ENCODE measurements around the gene VWA3A.
"Not testable (repeated sequence)": the region's sequence is repeated elsewhere in the genome, so short reads cannot be mapped to it uniquely, and the experiment has no call there.

Gene VWA3A

GRCh38 chr16:22147853-22148252 lies 55.5 kb downstream of the VWA3A start:
- H3K9me2 ChIP-seq (replicated peaks; ENCODE audit: insufficient read depth, low read length) = no peaks in the 10 kb centered on the region
- no peaks in the 10 kb centered on the region for H3K79me2 ChIP-seq (ENCODE audit: low read length)
- no peaks in the 10 kb centered on the region for H3K4me1 ChIP-seq (ENCODE audit: low read length)
- no peak overlapping the region for H3K9ac ChIP-seq (ENCODE audit: low read length)
- H3K4me2 ChIP-seq (ENCODE audit: low read depth, low read length) = no peak overlapping the region
- H3K27me3 ChIP-seq (replicated peaks; ENCODE audit: insufficient read depth, low read length) = no peaks in the 10 kb centered on the region
- no peaks in the 10 kb centered on the region for H3F3A ChIP-seq (ENCODE audit: insufficient read depth, low read length)
- no peak overlapping the region for H2AFZ ChIP-seq (ENCODE audit: low read length)
- no peaks in the 10 kb centered on the region for H4K20me1 ChIP-seq (ENCODE audit: insufficient read depth, low read length)
- TF ChIP-seq EZH2phosphoT487 (IDR thresholded peaks at IDR 0.05; ENCODE audit: low read length) (no peak), EZH2 (optimal IDR thresholded peaks at IDR 0.05; ENCODE audit: low read depth, low read length) (no peak)
- TF ChIP-seq, protein P1, sequence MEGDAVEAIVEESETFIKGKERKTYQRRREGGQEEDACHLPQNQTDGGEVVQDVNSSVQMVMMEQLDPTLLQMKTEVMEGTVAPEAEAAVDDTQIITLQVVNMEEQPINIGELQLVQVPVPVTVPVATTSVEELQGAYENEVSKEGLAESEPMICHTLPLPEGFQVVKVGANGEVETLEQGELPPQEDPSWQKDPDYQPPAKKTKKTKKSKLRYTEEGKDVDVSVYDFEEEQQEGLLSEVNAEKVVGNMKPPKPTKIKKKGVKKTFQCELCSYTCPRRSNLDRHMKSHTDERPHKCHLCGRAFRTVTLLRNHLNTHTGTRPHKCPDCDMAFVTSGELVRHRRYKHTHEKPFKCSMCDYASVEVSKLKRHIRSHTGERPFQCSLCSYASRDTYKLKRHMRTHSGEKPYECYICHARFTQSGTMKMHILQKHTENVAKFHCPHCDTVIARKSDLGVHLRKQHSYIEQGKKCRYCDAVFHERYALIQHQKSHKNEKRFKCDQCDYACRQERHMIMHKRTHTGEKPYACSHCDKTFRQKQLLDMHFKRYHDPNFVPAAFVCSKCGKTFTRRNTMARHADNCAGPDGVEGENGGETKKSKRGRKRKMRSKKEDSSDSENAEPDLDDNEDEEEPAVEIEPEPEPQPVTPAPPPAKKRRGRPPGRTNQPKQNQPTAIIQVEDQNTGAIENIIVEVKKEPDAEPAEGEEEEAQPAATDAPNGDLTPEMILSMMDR (IDR thresholded peaks at IDR 0.05; ENCODE audit: low read length) = no peak
- no peak overlapping the region for H3K4me3 ChIP-seq (ENCODE audit: low read length)
- DNase-seq = no peak
- H3K36me3 ChIP-seq (replicated peaks; ENCODE audit: insufficient read depth, low read length) = no peaks in the 10 kb centered on the region
- no peak overlapping the region for H3K27ac ChIP-seq (ENCODE audit: low read length)
- no peaks in the 10 kb centered on the region for H3K9me3 ChIP-seq (replicated peaks; ENCODE audit: insufficient read depth, low read length)

GRCh38 chr16:22151246-22151998 lies 59.1 kb downstream of the VWA3A start:
- Histone ChIP-seq H3K27me3 (replicated peaks; ENCODE audit: insufficient read depth, low read length) (no peaks in the 10 kb centered on the region), H3F3A (ENCODE audit: insufficient read depth, low read length) (no peaks in the 10 kb centered on the region), H2AFZ (ENCODE audit: low read length) (no peak overlapping the region), H3K4me3 (ENCODE audit: low read length) (no peak overlapping the region), H3K4me2 (ENCODE audit: low read depth, low read length) (no peak overlapping the region), H3K9me3 (replicated peaks; ENCODE audit: insufficient read depth, low read length) (no peaks in the 10 kb centered on the region), H3K27ac (ENCODE audit: low read length) (no peak overlapping the region), H4K20me1 (ENCODE audit: insufficient read depth, low read length) (no peaks in the 10 kb centered on the region), H3K4me1 (ENCODE audit: low read length) (no peaks in the 10 kb centered on the region), H3K36me3 (replicated peaks; ENCODE audit: insufficient read depth, low read length) (no peaks in the 10 kb centered on the region), H3K9ac (ENCODE audit: low read length) (no peak overlapping the region), H3K79me2 (ENCODE audit: low read length) (no peaks in the 10 kb centered on the region), H3K9me2 (replicated peaks; ENCODE audit: insufficient read depth, low read length) (no peaks in the 10 kb centered on the region)
- TF ChIP-seq EZH2 (optimal IDR thresholded peaks at IDR 0.05; ENCODE audit: low read depth, low read length) (no peak), EZH2phosphoT487 (IDR thresholded peaks at IDR 0.05; ENCODE audit: low read length) (no peak)
- TF ChIP-seq, protein P1 (IDR thresholded peaks at IDR 0.05; ENCODE audit: low read length) = no peak
- DNase-seq = no peak

DNA sequence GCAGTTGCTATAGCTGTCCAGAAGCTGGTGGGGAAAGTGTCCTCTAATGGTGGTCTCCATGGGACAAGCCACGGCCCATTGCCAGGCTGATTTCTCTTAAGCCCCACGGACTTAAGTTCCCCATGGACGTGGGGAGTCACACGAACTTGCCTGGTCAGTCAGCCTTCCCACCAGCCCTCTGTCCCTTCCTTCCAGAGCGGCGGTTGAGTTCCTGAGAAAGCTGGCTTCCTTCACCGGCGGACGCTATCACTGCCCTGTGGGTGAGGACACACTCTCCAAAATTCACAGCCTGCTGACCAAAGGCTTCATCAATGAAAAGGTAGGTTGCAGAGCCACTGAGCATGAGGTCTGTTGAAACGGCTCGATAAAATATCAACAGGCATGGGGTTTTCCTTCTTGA lies 60.0 kb downstream of the VWA3A start:
- no peak overlapping the region for H3K27ac ChIP-seq (ENCODE audit: low read length)
- no peaks in the 10 kb centered on the region for H4K20me1 ChIP-seq (ENCODE audit: insufficient read depth, low read length)
- no peaks in the 10 kb centered on the region for H3K4me1 ChIP-seq (ENCODE audit: low read length)
- H2AFZ ChIP-seq (ENCODE audit: low read length) = no peak overlapping the region
- no peaks in the 10 kb centered on the region for H3K9me3 ChIP-seq (replicated peaks; ENCODE audit: insufficient read depth, low read length)
- DNase-seq = no peak
- no peaks in the 10 kb centered on the region for H3K9me2 ChIP-seq (replicated peaks; ENCODE audit: insufficient read depth, low read length)
- no peak overlapping the region for H3K4me2 ChIP-seq (ENCODE audit: low read depth, low read length)
- H3K36me3 ChIP-seq (replicated peaks; ENCODE audit: insufficient read depth, low read length) = no peaks in the 10 kb centered on the region
- no peak overlapping the region for H3K9ac ChIP-seq (ENCODE audit: low read length)
- TF ChIP-seq EZH2 (optimal IDR thresholded peaks at IDR 0.05; ENCODE audit: low read depth, low read length) (no peak), EZH2phosphoT487 (IDR thresholded peaks at IDR 0.05; ENCODE audit: low read length) (no peak)
- TF ChIP-seq, protein P1 (IDR thresholded peaks at IDR 0.05; ENCODE audit: low read length) = no peak
- H3K27me3 ChIP-seq (replicated peaks; ENCODE audit: insufficient read depth, low read length) = no peaks in the 10 kb centered on the region
- no peaks in the 10 kb centered on the region for H3F3A ChIP-seq (ENCODE audit: insufficient read depth, low read length)
- no peaks in the 10 kb centered on the region for H3K79me2 ChIP-seq (ENCODE audit: low read length)
- no peak overlapping the region for H3K4me3 ChIP-seq (ENCODE audit: low read length)

GRCh38 chr16:22153078-22153477 lies 60.7 kb downstream of the VWA3A start:
- not testable (repeated sequence) for H3K4me3 ChIP-seq (ENCODE audit: low read length); H3K9ac ChIP-seq (ENCODE audit: low read length); H3K4me1 ChIP-seq (ENCODE audit: low read length); H3K27ac ChIP-seq (ENCODE audit: low read length); DNase-seq; H2AFZ ChIP-seq (ENCODE audit: low read length); H3K4me2 ChIP-seq (ENCODE audit: low read depth, low read length); H3K79me2 ChIP-seq (ENCODE audit: low read length); H3F3A ChIP-seq (ENCODE audit: insufficient read depth, low read length); H3K36me3 ChIP-seq (replicated peaks; ENCODE audit: insufficient read depth, low read length); H3K9me2 ChIP-seq (replicated peaks; ENCODE audit: insufficient read depth, low read length); H3K27me3 ChIP-seq (replicated peaks; ENCODE audit: insufficient read depth, low read length); H3K9me3 ChIP-seq (replicated peaks; ENCODE audit: insufficient read depth, low read length); H4K20me1 ChIP-seq (ENCODE audit: insufficient read depth, low read length)

All from MM.1S (cell line).